KOPT-K1 (cell line): ENCODE results near the gene CETN3.

Experiments
- H3K27ac ChIP-seq: fragments of 200-600 bp; sonication (generic); 2 replicates; pipeline ENCODE4 v1.5.1; 2016; ENCODE audit warnings: antibody characterized with exemption, mild to moderate bottlenecking, low read depth, low read length; ENCODE audit not compliant: poor library complexity, severe bottlenecking
- H3K36me3 ChIP-seq: fragments of 200-600 bp; sonication (generic); 2 replicates; pipeline ENCODE4 v1.5.1; 2017; ENCODE audit warnings: antibody characterized with exemption, mild to moderate bottlenecking, low read length, moderate library complexity; ENCODE audit not compliant: insufficient read depth
- H3K9me3 ChIP-seq: fragments of 200-600 bp; sonication (generic); 2 replicates; pipeline ENCODE4 v1.5.1; 2017; ENCODE audit warnings: antibody characterized with exemption, low read length, mild to moderate bottlenecking; ENCODE audit not compliant: insufficient read depth, poor library complexity, severe bottlenecking

The CETN3 gene

DNA sequence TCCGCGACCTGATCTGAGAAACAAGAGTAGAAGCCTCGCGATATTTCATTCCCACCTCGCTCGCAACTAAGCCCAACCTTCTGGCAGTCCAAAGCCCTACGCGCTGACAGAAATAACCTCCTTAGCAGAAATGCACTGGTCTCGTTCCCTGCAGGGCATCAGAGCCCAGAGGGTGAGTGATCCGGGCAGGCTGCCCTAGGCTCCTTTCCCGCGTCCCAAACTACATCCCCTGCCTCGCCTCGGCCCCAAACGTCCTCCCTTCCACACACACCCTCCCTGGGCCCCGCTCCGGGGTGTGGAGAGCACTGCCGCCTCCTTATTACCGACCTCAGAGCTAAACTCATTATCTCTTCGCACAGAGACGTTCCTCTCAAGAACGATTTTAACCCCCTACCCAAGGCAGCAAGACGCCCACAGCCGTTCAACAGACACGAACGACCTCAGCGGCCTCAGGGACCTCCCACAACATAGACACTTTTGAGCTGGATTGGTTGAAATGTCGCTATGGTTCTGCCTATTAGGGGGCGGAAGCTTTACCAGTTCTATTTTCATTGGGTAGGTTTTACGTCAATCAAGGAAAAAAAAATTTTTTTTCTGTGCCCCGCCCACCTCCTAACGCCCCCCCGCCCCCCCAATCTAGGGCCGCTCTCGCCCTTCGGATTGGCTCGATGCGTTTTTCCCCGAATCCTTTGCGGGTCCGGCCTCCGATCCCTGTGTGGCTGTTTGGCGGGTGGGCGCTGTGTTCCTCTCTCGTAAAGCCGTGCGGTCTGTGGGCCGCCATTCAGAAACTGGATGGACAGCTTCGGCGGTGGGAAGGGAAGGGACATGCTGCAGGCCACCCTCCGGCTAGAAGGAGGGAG, at the start of gene CETN3:
CETN3 (minus strand) TSS at position 439 of the 860 bp plus-strand sequence; CDS start at position 344, 95 bp downstream.
- Histone ChIP-seq H3K36me3 (peaks cover 24% of the 10 kb centered on the region), H3K9me3 (no peaks in the 10 kb centered on the region), H3K27ac (peak within 1 kb of the TSS; percentile 98)

DNA sequence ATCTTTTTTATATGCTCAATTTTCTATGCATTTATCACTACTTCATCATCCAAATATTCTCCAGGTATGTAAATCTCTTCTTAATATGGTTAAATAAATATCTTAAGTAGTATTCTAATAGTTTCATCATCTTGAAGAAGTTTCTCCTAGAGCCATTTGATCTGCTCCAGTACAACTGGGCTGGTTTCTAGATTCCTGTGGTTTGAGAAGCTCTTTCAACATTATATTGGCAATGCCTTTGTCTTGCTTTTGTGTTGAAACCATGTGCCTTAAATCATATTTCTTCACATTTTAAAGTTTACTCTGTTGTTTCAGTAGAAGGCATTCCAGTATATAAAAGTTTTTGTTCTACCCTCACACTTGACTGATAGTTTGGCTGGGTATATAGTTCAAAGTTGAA, 37.4 kb upstream of the CETN3 start:
- H3K27ac ChIP-seq, result no peak overlapping the region
- no peaks in the 10 kb centered on the region for H3K9me3 ChIP-seq
- no peaks in the 10 kb centered on the region for H3K36me3 ChIP-seq

DNA sequence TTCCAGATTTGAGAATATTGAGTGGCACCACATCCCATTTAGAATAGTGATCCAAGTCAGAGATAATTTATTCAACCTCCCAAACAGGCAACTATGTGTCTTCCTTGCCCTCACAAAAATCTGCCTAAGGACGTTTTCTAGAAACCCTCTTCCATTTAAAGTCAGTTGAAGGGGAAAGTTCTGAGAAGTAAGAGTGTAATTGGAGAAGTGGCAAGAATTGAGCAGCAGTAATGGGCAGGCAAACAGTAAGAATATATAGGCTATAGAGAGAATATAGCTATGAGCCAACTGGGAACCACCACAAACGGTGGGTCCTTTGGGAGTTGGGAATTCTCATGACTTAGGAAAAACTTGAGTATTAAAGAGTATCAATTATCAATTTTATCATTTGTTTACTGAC, 31.1 kb upstream of the CETN3 start:
- H3K27ac ChIP-seq, result no peak overlapping the region
- no peaks in the 10 kb centered on the region for H3K9me3 ChIP-seq
- H3K36me3 ChIP-seq, result no peaks in the 10 kb centered on the region

DNA sequence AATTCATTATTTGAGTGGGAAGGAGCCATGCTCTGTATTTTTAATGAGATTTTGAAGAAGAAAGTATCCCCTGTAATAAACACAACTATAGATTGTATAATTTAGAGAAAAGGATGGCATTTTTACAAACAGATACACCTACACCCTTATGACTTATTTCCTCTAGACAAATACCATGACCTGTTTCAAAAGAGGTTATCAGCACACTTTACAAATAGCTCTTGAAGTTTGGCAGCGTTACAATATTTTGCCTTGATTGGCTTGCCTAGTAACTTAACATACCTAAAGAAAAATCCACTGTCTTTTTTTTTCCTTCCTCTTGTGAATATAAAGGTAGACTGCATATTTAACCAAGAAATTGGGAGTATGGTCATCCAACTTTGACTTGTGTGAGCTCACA, 28.5 kb upstream of the CETN3 start:
- Histone ChIP-seq H3K9me3 (no peaks in the 10 kb centered on the region), H3K36me3 (no peaks in the 10 kb centered on the region), H3K27ac (no peak overlapping the region)

DNA sequence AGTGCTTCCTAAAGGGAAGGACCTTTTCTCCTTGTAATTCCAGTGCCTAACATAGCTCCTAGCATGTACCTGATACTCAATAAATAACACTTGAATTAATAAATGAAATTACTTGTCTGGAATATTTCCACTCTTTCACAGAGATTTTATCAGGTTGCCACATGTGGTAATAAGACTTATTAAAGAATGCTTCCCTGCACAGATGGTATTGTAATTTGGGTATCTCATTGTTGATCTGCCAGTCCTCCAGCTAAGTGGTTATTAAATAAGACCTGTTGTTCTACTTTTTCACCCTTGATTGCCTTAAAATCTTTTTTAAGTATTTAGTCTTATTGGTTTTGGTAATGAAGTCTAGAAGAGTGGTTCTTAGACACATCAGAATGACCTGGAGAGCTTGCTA, 28.1 kb upstream of the CETN3 start:
- H3K36me3 ChIP-seq, result no peaks in the 10 kb centered on the region
- H3K9me3 ChIP-seq, result no peaks in the 10 kb centered on the region
- H3K27ac ChIP-seq, result no peak overlapping the region

DNA sequence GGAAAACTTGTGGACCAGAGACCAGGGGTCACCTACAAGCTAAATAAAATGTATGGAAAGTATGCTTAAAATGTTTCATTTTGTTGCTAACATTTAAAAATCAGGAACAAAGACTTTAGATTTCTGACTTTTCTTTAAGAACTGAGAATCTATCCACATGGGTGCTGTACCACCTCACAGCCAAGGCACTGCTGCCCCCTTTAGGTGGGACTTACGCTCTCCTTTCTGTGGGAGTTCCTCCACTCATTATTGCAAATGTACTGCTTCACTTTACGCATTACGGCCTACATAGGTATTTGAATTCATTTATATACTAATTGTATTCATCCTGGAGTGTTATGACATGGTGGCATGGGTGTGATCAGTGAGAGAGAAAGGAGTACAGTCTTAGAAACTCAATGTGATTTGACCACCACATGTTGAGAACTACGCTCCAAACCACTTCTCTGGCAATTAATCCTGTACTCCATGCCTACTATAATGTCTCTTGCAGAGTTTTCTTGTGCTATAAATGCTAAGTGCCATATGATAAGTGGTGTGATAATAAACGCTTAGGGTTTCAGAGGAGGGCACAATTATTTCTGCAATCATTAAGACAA, 24.7 kb upstream of the CETN3 start:
- no peaks in the 10 kb centered on the region for H3K36me3 ChIP-seq
- H3K27ac ChIP-seq, result no peak overlapping the region
- H3K9me3 ChIP-seq, result no peaks in the 10 kb centered on the region

DNA sequence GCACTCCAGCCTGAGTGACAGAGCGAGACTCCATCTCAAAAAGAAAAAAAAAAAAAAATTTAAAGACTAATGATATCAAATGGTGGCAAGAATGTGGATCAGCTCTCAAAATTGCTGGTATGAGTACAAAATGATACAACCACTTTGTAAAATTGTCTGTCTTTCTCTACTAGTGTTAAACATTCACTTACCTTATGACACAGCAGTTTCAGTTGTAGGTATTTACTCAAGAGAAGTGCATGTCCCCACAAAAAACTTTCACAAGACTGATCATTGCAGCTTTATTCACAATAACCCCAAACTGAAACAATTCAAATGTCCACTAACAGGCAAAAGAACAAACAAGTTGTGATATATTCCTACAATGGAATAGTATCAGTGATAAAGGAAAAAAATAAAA, 14.7 kb upstream of the CETN3 start:
- Histone ChIP-seq H3K27ac (no peak overlapping the region), H3K9me3 (no peaks in the 10 kb centered on the region), H3K36me3 (no peaks in the 10 kb centered on the region)

DNA sequence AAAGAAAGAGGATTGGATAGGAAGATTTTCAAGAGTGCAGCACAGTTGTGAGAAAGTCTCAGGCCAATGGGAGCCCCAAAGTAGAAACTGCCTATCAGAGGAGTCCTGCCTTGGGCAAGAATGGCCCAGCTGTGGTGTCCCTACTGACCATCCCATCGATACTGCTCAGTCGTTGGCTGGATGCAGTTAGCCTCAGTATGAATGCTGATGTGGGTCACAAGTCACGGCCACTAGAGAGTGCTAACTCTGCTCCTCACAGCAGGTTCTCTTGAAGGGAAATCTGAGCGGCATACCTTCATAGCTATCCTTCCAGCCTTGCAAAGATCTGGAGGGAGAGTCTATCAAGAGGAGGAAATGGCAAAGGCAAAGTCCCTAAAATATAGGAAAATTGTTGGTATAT, 11.6 kb upstream of the CETN3 start:
- H3K9me3 ChIP-seq, result no peaks in the 10 kb centered on the region
- H3K27ac ChIP-seq, result no peak overlapping the region
- no peaks in the 10 kb centered on the region for H3K36me3 ChIP-seq

DNA sequence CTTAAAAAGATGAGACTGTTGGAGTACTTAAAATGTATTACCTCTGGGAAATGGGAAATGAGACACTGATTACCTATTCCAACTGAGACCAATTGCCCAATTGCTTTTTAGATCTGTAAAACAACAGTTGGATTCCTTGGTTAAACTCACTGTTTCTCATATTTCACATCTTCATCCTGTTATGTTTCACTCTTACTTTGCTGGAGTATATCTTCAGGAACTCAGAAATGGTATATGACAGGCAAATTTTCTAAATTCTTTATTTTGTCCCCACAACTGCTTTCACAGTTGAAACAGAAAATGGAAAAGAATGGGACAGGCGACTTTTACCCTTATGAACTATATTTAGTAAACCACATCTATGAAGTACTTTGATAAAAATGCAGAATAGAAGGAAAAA, 8.7 kb upstream of the CETN3 start:
- H3K36me3 ChIP-seq, result no peaks in the 10 kb centered on the region
- H3K9me3 ChIP-seq, result no peaks in the 10 kb centered on the region
- H3K27ac ChIP-seq, result no peak overlapping the region

DNA sequence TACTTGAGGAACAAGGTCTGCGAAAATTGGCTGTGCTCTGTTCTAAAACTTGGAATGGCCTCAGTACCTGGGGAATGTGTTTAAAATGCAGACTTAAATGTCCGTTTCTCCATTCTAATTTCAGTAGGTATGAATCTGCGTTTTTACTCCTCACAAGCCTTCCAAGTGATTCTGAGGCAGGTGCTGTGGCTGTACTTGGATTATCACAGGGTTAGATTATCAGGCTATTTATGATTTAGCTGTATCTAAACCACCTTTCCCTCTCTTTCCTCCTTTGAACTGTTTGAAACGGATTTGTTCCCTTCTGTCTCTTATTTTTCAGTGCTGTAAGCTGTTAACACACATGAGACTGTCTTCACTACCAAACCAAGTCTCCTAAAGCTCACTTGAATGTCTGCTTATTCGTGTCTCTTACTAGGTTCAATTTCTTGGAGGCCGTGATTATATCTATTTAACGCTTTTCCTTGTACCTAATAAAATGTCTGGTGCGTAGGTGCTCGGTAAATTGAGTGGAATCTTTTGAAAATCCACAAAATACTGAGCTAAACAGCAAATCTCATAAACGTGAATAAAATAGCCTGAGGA, 714 bp upstream of the CETN3 start:
- Histone ChIP-seq H3K36me3 (peaks cover 19% of the 10 kb centered on the region), H3K9me3 (no peaks in the 10 kb centered on the region), H3K27ac (peak overlapping the region; percentile 98)

DNA sequence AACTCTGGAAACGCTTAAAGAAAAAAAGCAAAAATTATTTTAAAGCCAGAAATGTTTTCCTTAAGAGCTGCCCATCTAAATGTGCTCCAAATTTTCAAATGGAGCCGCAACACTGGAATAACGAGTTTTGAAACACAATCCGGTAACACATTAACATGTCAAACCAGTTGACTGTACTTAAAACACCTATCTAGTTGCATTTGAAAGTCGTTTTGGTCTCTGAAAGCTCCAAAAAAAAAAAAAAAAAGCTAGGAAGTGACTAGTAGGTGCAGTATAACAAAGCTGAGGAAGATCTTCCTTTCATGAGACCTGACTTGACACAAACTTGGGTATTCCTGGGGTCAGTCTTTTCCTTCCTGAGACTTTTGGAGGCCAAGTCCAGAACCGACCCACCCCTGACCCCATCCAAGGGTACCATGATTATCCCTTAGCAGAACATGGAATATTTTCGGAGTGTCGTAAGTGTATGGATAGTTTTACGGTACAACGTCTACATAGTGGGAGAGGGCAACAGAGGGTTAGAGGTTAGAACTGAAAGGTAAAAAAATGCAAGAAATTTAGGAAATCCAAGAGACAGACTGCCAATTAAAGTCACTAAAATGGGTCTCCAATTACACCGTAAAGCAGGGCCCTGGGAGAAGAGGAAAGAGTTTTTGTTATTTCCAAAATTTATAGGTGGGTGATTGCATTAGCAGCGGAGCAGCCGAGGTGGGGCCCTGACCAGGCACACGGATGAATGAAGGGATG, 812 bp downstream of the CETN3 start:
- peak overlapping the region; percentile 98 for H3K27ac ChIP-seq
- no peaks in the 10 kb centered on the region for H3K9me3 ChIP-seq
- H3K36me3 ChIP-seq, result peaks cover 31% of the 10 kb centered on the region

DNA sequence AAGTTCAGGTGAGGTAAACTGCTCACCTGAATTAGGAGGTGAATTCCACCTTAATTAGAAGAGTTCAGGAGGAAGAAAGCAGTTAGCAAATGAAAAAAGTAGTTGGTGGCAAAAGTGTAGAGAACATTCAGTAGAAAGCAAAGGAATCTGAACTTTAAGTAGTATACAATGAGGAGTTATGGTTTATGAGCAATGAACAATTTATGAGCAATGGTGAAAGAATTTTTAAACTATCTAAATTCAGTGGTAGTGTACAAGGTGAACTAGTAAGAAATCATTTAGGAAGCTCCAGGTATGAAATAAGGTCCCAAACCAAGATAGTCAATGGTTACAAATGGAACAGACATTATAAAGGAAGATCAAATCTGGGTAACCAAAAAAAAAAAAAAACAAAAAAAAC, 3.1 kb downstream of the CETN3 start:
- H3K27ac ChIP-seq, result no peak overlapping the region
- H3K9me3 ChIP-seq, result no peaks in the 10 kb centered on the region
- H3K36me3 ChIP-seq, result peaks cover 47% of the 10 kb centered on the region

DNA sequence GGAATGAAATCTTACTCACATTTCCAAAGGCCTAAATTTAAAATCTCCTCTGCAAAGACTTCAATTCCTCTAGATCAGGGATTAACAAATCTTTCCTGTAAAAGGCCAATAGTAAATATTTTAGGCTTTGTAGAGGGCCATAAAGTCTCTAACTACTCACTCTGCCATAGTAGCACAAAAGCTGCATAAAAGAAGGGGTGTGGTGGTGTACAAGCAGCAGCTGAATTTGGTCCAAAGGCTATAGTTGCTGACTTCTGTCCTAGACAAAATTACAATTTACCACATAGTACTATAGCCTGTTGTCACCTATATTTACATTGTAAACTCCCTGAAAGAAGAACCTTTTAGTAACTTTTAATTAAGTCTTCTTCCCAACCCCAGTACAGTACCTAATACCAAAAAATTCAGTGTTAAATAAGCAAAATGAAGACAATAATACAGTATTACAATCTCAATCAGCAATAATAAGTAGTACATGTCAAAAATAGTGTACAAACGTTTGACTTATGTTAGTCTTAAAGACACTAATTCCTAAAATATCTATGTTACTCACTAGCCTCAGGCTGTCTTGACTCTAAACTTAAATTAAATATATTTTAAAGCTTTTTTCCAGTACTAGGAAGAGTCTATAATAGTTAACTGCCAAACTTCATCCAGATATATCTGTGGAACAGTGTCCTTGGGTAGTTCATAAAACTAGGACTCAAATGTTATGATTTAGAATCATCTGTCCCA, 6.9 kb downstream of the CETN3 start:
- H3K9me3 ChIP-seq, result no peaks in the 10 kb centered on the region
- peaks cover 65% of the 10 kb centered on the region for H3K36me3 ChIP-seq

DNA sequence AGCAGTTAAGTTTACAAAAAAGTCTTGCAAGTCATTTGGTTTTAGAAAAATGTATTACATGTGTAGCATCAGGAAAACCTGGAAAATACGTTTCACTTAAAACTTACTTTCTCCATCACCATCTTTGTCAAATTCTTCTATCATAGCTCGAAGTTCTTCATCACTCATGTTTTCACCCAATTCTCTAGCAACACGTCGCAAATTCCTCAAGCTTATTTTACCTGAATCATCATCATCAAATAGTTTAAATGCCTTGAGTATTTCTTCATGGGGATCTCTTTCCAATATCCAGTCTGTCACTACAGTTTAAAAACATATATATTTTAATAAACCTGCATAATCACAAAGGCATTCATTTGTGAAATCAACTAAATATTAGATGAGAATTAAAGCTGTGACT, 10.3 kb downstream of the CETN3 start:
- Histone ChIP-seq H3K36me3 (peaks cover 55% of the 10 kb centered on the region), H3K27ac (no peak overlapping the region), H3K9me3 (no peaks in the 10 kb centered on the region)

More for the DNA sequence above, 6.9 kb downstream of the CETN3 start:
- no peak overlapping the region for H3K27ac ChIP-seq
